Measurements from ENCODE around the gene LAMC3. TPM values are rescaled to one million over a fixed set of nuclear protein-coding genes. Genes with fewer than 3 reads are reported as not detected.

Gene LAMC3
- total and polyA plus RNA-seq, 9 of the 15 experiments (the other 6 are each of a cell fraction or from before 2014, with no cell fraction given), result 0.10 TPM; not detected in 8

DNA sequence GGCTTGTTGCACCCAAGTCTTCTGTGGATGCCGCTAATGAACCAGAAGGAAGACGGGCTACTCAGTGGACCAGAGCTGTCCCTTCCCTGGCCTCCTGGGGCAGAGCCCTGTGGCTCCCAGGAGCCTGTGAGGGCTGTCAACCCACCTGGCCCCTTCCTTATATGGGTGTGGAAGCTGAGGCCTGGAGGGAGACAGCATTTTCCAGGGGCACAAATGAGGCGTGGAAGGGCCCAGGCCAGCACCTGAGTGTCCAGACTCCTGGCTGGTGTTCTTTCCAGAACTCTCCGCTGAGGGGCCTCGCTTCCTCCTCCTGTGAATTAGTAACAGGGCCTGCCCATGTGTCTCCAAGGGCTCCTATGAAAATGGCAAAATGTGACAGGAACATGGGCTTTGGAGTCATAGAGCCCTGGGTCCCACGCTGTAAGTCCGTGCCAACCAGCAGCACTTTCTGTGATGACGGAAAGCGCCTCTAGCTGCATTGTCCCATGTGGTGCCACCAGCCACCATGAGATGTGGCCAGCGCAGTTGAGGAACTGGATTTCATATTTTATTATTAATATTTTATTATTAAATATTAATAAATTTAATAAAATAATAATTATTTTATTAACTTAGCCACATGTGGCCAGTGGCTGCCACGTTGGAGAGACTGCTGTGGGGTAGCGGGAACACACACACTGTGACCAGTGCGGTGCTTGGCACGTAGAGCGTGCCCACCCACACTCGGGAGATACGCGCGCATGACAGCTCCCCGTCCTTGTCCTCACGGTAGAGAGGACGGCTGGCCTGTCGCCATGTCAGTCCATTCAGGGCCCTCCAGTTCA, 18.3 kb downstream of the LAMC3 start:
- H3K9ac ChIP-seq (ENCODE audit: insufficient read depth in 1 of 2, low read depth in 2 of 2, low read length in 2 of 2), result peak overlapping the region in 1 of 2 experiments; percentile 6; a peak in 1 of 4 replicates

More for the DNA sequence above, 18.3 kb downstream of the LAMC3 start:
- TF ChIP-seq, protein P1, sequence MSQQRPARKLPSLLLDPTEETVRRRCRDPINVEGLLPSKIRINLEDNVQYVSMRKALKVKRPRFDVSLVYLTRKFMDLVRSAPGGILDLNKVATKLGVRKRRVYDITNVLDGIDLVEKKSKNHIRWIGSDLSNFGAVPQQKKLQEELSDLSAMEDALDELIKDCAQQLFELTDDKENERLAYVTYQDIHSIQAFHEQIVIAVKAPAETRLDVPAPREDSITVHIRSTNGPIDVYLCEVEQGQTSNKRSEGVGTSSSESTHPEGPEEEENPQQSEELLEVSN (IDR thresholded peaks at IDR 0.05; ENCODE audit: borderline replicate concordance in 1 of 2, extremely low read depth in 1 of 2, insufficient read depth in 1 of 2, insufficient read length in 1 of 2, low read depth in 1 of 2, low read length in 1 of 2, poor library complexity in 1 of 2, severe bottlenecking in 1 of 2), result no peak
- TF ChIP-seq, protein P2, sequence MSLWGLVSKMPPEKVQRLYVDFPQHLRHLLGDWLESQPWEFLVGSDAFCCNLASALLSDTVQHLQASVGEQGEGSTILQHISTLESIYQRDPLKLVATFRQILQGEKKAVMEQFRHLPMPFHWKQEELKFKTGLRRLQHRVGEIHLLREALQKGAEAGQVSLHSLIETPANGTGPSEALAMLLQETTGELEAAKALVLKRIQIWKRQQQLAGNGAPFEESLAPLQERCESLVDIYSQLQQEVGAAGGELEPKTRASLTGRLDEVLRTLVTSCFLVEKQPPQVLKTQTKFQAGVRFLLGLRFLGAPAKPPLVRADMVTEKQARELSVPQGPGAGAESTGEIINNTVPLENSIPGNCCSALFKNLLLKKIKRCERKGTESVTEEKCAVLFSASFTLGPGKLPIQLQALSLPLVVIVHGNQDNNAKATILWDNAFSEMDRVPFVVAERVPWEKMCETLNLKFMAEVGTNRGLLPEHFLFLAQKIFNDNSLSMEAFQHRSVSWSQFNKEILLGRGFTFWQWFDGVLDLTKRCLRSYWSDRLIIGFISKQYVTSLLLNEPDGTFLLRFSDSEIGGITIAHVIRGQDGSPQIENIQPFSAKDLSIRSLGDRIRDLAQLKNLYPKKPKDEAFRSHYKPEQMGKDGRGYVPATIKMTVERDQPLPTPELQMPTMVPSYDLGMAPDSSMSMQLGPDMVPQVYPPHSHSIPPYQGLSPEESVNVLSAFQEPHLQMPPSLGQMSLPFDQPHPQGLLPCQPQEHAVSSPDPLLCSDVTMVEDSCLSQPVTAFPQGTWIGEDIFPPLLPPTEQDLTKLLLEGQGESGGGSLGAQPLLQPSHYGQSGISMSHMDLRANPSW (CRISPR knock-in tag; IDR thresholded peaks at IDR 0.05), result peak; percentile 91
- TF ChIP-seq, protein P3, sequence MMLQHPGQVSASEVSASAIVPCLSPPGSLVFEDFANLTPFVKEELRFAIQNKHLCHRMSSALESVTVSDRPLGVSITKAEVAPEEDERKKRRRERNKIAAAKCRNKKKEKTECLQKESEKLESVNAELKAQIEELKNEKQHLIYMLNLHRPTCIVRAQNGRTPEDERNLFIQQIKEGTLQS (IDR thresholded peaks at IDR 0.05), result no peak
- TF ChIP-seq, protein P3 (CRISPR knock-in tag; conservative IDR thresholded peaks at IDR 0.05), result peak; percentile 42; the same call in 1 of the 2 replicates
- TF ChIP-seq POLR2AphosphoS2 (IDR thresholded peaks at IDR 0.05; ENCODE audit: low read length), result no peak
- TF ChIP-seq, protein P4, sequence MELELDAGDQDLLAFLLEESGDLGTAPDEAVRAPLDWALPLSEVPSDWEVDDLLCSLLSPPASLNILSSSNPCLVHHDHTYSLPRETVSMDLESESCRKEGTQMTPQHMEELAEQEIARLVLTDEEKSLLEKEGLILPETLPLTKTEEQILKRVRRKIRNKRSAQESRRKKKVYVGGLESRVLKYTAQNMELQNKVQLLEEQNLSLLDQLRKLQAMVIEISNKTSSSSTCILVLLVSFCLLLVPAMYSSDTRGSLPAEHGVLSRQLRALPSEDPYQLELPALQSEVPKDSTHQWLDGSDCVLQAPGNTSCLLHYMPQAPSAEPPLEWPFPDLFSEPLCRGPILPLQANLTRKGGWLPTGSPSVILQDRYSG (tag; conservative IDR thresholded peaks at IDR 0.05; ENCODE audit: low read depth), result no peak
- H3K9me3 ChIP-seq (replicated peaks; ENCODE audit: control insufficient read depth, insufficient read depth, low read depth, low read length), result no peaks in the 10 kb centered on the region
- H3K27ac ChIP-seq (ENCODE audit: extremely low read depth, low read depth, low read length), result no peak overlapping the region
- FAIRE-seq (no peak), DNase-seq (ENCODE audit: extremely low read depth in 1 of 4, low spot score in 3 of 4) (peak in 2 of 4 experiments; percentile 62 to 73), ATAC-seq (peak; percentile 2)
- H3K4me3 ChIP-seq, result no peak overlapping the region
- H3K4me2 ChIP-seq (ENCODE audit: insufficient read depth, low read length), result no peak overlapping the region
- ChIA-PET CTCF (ENCODE audit: low intra/inter-chr PET ratio) (no interaction called here), POLR2A (interaction anchor here (0.5 to 99.3 kb wide), 15 partner anchors 9 to 321 kb away, joined by 3 to 3336 read pairs (median 5); partner anchors contain the start of genes AIF1L and NUP214)
- in situ Hi-C loops (cut with MboI) (no loop called here), intact Hi-C loops (cut with micrococcal nuclease) (no loop called here)
- peaks cover 0 to 18% of the 10 kb centered on the region in 2 experiments; a peak in 3 of 5 replicates for H3K4me1 ChIP-seq (replicated peaks in 1 of 2; ENCODE audit: control insufficient read depth in 2 of 2, insufficient read depth in 2 of 2, low read length in 2 of 2)
- no peaks in the 10 kb centered on the region for H3K79me2 ChIP-seq (ENCODE audit: control insufficient read depth, insufficient read depth, low read length)
- H4K20me1 ChIP-seq (replicated peaks; ENCODE audit: control insufficient read depth, insufficient read depth, low read length), result peaks cover 76% of the 10 kb centered on the region
- WGBS (ENCODE audit: insufficient coverage, low coverage, missing lambda C conversion rate), result 23% methylated on average over 23 of the region's 23 CpGs
- BruUV-seq (replicated peaks), result no TSS peak
- H2AFZ ChIP-seq (ENCODE audit: low read depth, low read length), result no peak overlapping the region
- peaks cover 10% of the 10 kb centered on the region for H3K9me1 ChIP-seq (ENCODE audit: control insufficient read depth, insufficient read depth, low read length)
- H3K36me3 ChIP-seq (ENCODE audit: control insufficient read depth, insufficient read depth, low read length), result no peaks in the 10 kb centered on the region
- peaks cover 90 to 94% of the 10 kb centered on the region in 2 experiments for H3K27me3 ChIP-seq (ENCODE audit: control insufficient read depth in 2 of 2, insufficient read depth in 2 of 2, low read length in 2 of 2)

All from K562 (cell line).